ENCODE data around the gene CRKL.
"Not testable (repeated sequence)": the region's sequence is repeated elsewhere in the genome, so short reads cannot be mapped to it uniquely, and the experiment has no call there.

The CRKL gene

DNA sequence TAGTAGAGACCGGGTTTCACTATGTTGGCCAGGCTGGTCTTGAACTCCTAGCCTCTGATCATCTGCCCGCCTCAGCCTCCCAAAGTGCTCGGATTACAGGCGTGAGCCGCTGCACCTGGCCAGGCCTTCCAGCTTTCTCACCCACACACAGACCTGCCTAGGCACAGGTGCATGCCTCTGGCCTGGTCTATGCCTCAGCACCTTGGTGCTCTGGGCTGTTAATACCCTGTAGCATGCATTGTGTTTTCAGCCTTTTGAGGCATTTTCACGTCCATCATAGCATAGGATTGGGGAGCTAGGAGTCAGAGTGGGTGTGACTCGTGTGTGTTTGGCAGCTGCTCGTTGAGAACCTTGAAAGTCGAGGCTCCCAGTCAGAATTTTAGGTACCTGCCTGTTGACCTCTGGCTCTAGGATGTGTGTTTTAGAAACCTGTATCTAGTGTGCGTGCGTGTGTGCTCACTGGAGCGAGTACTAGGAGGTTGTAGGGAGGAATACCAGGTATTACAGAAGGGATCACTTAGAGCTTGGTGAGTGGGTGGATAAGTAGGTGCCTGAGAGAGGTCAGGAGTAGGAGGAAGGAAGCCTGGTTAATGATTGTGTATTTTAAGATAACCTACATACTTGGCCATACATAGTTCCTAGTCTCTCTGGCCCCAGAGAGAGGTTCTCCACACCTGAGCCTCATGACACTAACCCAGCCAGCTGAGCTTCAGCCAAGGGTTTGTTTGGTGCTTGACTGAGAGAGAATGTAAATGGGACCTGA is 20.0 kb downstream of the CRKL start:
- DNase-seq: no peak

DNA sequence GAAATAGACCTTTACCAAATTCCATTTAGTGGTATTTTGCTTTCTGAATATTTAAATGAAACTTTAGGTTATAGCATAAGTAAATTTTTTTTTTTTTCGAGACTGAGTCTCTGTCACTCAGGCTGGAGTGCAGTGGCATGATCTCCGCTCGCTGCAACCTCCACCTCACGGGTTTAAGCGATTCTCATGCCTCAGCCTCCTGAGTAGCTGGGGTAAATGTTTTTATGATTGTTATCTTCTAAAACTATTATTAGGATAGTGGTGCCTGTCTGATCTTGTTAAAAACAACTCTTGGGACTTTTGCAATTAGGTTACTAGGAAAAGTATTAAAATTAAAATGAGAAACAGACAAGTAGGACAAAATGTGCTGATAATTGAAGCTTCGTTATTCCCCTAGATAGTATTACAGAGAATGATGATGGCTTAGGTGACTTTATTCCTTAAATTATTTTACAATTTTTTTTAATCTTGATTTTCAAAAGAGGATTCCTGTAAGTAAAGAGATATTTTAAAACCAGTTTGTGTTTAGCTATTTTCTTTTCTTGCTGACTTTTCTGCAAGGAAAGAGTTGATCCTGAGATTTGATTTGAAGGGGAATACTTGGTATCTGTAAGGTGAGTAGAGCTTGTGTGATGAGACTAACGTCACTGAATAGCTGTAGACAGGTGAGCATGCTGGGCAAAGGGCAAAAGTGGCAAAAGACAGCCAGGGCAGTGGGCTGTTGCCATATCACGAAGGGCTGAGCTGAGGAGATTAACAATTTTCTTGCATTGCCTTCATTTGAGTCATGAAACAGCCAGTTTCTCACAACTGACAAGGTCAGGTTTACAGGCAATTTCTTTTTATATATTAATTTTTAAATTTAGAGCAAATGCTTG is 20.8 kb downstream of the CRKL start:
- no peak for DNase-seq

DNA sequence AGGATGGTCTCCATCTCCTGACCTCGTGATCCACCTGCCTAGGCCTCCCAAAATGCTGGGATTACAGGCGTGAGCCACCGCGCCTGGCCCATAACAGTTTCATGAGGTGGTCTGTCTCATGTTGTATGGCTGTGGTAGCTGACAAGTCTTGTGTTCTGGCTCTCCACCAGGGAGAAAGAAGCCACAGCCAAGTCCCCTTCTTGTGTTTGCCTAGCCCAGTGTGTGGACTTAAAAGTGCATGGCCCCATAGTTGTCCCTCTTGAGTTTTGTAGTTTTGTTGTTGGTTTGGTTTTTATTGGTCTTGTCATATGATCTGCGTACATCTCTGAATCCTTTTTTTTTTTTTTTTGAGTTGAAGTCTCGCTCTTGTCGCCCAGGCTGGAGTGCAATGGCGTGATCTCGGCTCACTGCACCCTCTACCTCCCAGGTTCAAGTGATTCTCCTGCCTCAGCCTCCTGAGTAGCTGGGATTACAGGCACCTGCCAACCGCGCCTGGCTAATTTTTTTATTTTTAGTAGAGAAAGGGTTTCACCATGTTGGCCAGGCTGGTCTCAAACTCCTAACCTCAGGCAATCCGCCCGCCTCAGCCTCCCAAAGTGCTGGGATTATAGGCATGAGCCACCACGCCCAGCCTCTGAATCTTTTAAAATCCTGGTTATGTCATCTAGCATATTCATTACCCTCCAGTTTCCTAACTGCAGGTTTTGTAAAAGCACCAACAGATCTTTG is 22.4 kb downstream of the CRKL start:
- DNase-seq: not testable (repeated sequence)

DNA sequence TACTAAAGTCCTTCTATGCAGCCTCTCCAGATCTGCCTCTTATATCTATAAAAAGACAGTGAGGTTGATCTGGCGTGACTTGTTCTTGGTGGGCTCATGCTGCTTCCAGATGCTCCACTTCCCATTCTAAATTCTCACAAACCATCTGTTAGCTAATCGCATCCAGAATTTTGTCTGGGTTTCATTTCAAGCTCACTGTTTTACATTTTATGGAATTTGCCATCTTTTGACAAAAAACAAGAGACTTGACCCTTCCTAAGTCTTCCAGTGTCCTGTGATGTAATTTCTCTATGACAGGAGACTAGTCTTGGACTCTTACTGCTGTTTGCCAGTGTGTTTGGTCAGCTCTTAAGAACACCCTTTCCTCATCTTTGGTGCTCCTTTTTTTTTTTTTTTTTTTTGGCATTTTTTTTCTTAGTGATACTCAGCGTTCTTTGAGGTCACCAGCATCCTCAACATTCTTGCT is 23.0 kb downstream of the CRKL start:
- no peak for DNase-seq

DNA sequence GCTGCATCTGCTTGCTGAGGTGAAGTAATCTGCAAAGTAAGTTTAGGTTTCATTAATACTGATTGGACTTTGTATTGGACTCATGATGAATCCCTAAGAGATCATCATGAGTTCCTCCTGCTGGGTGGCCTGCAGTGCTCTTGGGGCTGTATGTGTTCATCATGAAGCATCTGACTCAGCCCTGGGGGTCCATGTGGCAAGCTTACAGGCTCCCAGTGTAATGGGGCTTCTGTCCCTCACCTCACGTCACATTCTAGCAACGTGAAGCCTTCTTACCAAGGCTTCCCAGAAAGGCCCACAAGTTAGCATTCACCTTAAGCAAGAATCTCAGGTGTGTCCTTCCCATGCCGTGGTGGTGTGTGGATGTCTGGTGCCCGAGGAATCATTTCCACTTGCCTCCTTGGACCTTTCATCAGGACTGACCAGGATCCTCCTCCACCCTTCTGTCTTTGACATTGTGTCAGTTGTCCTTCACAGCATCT is 23.7 kb downstream of the CRKL start:
- DNase-seq: no peak

DNA sequence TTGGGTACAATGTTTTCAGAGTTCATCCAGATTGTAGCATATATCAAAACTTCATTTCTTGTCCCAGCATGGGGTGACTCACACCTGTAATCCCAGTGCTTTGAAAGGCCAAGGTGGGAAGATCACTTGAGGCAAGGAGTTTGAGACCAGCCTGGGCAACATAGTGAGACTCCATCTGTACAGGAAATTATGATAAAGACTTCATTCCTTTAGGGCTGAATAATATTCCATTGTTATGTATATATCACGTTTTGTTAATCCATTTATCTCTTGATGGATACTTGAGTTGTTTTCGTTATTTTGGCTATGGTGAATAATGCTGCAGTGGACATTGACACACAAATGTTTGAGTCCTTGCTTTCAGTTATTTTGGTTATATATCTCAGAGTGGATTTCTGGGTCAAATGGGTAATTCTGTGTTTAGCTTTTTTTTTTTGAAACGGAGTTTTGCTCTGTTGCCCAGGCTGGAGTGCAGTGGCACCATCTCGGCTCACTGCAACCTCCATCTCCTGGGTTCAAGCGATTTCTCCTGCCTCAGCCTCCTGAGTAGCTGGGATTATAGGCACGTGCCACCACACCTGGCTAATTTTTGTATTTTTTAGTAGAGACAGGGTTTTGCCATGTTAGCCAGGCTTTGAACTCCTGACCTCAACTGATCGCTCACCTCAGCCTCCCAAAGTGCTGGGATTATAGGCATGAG is 25.1 kb downstream of the CRKL start:
- DNase-seq: not testable (repeated sequence)

DNA sequence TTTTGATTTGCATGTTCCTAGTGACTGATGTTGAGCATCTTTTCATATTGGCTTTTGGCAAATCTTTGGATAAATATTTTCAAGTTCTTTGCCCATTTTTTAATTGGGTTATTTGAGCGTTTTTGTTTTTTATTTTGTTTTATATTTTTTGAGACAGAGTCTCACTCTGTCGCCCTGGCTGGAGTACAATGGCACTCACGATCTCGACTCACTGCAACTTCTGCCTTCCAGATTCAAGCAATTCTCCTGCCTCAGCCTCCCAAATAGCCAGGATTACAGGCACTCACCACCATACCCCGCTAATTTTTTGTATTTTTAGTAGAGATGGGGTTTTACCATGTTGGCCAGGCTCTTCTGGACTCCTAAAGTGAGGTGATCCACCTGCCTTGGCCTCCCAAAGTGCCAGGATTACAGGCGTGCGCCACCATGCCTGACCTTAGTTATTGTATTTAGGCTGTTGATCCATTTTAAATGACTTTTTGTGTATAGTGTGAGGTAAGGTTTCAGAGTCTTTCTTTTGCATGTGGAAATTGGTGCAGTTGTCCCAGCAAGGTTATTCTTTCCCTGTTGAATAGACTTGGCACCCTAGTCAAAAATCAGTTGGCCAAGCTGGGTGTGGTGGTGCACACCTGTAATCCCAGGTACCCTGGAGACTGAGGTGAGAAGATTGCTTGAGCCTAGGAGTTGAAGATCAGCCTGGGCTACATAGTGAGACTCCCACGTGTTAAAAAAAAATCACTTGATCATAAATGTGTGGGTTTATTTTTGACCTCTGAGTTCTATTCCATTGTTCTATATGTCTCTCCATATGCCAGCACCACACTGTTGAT is 26.1 kb downstream of the CRKL start:
- no peak for DNase-seq

DNA sequence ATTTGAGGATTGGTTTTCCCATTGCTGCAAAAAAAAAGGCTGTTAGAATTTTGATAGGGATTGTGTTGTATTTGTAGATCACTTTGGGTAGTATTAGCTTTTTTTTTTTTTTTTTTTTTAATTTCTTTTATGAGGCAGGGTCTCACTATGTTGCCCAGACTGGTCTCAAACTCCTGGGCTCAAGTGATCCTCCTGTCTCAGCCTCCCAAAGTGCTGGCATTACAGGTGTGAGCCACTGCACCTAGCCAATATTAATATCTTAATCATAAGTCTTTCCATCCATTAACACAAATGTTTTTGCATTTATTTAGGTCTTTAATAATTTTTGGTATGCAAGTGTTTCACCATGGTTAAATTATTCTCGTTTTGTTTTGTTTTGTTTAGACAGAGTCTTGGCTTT is 26.8 kb downstream of the CRKL start:
- no peak for DNase-seq

DNA sequence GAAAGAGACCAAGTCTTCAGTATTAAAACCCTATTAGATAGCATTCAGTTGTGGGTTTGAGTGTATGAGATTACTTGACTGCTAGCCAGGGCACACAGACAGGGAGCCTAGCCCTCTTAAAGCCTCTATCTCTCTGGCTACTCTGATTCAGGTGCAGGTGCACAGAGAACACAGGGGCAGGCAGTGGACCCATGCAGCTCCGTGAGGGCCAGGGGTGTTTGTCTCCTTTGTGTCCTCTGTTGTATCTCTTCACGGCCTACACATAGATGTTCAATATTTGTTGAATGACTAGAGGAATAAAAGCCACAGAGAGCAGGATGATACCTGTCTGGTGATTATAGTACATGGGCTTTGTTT is 28.3 kb downstream of the CRKL start:
- no peak for DNase-seq

DNA sequence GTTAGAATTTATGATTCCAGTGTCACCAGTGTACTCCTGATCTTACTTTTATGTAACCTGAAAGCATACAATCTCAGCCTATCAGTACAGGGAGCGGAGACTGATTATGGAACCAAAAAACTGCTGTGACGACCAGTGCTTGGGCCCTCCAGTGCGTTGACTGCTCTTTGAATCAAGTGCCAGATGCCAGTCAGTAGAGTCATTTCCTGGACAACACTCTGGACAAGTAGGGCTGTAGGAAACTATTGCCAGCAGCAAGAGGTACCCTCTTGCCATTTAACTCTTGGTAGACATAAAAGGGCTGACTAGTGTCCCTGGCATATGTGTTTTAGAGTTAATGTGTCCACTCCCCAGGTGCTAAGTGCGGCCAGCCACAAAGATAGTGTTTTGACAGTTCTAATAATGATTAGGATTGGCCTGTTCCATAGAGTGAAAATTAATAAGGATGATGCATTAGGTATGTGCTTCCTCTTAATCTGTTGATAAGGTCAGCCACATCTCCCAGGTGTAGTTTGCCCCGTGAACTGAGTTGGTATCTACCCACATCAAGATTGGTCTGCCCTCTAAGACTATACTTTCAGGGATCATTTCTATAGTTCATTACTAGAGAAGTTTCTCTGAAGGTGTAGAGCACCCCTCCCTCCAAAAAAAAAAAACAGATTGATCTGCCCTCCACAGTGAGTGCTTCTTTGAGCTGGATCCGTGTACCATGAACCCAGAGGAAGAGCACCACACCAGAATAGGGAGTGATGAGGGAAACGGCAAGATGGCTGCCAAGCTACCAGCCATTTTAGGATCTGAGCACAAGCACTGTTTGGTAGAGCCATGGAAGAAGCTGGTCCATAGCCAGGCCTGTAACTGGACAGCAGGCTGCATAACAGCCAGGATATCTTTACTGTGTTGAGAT is 29.1 kb downstream of the CRKL start:
- DNase-seq: no peak

DNA sequence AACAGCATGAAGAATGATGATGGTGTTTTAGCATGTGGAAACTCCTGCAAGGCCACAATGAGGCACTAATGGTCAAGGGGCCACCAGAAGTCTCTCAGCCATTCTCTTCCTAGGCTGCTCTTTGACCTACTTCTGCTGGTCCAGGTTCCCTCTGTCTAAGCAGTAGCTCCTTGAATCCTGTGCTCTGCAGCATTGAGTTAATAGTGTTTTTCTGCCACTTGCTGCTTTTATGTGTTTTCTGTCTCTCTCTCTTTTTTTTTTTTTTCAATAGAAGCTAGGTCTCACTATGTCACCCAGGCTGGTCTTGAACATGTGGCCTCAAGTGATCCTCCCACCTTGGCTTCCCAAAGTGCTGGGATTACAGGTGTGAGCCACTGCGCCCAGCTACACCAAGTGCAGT is 29.8 kb downstream of the CRKL start:
- DNase-seq: no peak

DNA sequence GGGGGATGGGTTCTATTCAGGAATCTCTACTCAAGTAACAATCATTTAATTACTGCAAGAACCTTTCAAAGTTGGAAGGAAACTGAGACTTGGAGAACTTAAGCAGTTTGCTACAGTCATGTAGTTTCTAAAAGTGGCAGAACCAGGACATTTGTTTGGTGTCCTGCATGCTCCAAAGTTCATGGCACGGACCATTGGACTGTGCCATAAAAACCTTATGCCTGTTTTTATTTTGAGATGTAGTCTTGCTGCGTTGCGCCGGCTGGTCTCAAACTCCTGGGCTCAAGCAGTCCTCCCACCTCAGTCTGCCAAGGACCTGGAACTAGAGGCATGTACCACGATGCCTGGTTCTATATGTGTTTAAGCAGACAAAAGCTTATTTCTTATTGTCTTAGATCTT is 31.2 kb downstream of the CRKL start:
- no peak for DNase-seq

DNA sequence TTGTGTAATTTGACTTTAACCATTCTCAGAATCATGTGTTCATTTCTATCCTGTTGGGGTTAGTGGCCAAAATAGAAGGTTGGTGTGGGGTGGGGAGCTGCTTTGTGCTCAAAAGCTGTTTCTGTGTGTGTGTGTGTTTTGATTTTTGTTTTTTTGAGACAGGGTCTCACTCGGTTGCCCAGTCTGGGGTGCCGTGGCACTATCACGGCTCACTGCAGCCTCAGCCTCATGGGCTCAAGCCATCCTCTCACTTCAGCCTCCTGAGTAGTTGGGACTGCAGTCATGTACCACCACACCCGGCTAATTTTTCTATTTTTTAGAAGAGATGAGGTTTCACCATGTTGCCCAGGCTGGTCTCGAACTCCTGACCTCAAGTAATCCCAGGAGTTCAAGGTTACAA is 31.8 kb downstream of the CRKL start:
- no peak for DNase-seq

DNA sequence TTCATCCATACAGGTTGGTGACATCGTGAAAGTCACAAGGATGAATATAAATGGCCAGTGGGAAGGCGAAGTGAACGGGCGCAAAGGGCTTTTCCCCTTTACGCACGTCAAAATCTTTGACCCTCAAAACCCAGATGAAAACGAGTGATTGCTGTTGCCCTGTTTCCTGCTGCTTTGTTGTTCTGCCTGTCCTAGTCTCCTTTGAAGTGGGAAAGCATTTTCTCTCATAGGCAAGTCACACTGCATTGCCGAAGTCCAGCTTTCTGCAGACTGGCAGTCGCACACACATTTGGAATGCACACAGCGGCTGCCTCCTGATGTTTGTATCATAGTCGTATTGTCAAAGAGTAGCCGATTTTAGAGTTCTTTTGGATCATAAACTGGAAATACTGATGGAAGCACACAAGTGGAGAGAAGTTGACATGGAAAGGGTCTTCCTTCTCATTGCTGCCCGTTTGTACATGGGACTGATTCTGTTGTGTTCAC is 32.5 kb downstream of the CRKL start:
- DNase-seq: no peak

DNA sequence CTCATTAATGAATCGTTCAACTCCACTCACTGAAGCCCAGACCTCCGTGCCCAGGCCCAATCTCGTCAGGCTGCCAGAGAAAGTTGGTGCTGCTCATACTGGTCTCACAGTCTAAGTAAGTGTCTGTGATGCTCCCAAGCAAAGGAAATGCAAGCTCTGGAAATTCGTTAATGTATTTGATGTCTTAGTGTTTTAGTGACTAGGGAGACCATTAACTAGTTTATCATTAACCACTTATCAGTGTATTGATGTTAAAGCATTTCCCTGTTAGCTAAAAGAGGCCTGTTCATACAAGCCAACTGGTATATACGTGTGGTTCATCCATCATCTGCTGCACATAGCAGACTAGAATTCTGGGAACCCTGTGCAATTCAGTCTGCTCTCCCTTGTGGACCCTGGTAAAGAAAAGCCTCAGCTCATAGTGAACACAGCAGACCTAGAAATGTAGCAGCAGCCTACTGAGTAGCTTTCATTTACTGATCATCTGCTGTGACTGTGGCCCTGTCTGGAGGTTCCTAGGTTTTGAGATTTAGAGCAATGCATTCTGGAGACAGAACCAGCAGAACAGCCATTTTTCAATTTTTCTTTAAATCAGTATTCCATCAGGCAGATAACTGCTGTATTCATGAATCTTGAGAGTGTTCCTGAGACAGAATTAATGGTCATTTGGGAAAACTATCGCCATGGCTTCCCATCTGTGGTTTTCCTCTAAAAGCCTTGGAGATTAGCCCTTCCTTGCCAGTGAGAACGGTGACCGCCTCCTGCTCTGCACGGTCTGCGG is 34.1 kb downstream of the CRKL start:
- DNase-seq: no peak

DNA sequence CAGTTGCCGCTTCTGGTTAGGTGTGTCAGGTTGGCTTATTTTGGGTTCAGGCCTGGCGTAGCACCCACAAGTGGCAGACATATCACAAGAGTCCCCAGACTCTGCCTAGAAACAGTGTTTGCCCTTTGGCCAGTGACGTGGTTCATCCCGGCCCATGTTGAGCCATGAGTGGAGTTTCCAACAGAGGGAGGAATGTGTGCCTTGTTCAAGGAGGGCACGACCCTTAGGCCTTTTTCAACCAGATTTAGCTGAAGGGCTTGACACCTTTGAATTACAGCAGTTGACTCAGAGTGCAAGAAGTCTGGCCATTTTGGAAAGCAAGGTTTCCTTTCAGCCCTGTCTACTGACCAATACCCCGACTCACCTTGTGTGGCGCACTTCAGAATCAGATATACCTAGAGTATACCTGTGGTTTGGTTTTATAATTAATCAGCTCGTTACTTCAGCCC is 34.7 kb downstream of the CRKL start:
- no peak for DNase-seq

DNA sequence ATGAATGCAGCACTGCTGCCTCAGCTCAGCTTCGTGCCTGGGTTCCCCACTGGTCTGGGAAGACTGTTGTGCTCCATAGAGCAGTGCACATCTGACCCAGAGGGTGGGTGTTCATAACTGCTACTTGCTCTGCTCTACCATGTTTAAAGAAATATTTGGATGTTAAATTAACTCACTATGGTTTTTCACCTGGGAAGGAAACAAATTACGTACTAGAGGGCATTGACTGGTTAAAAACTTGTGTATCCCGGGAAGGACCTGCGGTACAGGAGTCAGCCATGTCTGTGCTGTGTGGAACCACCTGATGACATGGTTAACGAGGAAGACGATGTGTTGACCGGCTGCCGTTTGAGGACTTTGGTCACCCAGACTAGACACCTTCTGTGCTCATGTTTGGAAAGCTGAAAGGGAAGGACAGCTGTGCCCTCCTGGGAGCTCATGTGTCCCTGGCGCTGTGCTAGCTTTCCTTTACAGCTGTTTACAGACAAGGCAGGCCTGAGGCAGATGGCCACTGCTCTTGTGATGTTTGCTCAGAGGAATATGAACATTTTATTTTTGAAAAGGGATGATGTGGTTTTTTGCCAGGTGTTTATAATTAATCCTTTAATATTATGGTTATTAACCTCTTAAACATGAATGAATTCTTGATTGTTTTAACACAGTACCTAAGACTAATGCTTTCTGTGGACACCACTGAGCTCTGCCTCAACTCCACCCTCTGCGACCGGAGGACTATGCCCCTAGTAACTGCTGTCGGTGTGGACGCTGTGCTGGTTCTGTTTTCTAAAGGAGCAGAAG is 35.5 kb downstream of the CRKL start:
- no peak for DNase-seq

DNA sequence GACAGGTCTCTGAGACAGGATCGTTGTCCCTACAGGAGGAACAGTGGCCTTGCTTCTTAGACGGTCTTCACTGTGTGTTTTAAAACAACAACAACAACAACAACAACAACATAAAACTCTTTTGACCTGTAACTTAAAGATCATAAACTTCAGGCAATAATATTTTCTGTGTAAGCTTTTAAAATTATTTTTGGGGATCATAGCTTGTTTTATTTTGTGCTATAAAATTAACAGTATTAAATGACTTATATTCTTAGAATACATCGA is 36.1 kb downstream of the CRKL start:
- no peak for DNase-seq
